IPS-NIHi7 (cell line): ENCODE data around the gene RFNG.

ENCODE experiments used
- DNase-seq: peaks from one replicate; pipeline ENCODE4 v3.0.0; 2012; ENCODE audit warnings: mixed read lengths; ENCODE audit errors: extremely low spot score

The RFNG gene

GRCh38 chr17:82051776-82052637 is at the start of gene RFNG, which contains the start of gene GPS1:
RFNG (minus strand) TSS chr17:82051811; CDS start chr17:82051766, 45 bp downstream.
GPS1 (plus strand) TSS chr17:82051898; CDS start chr17:82051932, 34 bp downstream.
- DNase-seq: peak; percentile 82

DNA sequence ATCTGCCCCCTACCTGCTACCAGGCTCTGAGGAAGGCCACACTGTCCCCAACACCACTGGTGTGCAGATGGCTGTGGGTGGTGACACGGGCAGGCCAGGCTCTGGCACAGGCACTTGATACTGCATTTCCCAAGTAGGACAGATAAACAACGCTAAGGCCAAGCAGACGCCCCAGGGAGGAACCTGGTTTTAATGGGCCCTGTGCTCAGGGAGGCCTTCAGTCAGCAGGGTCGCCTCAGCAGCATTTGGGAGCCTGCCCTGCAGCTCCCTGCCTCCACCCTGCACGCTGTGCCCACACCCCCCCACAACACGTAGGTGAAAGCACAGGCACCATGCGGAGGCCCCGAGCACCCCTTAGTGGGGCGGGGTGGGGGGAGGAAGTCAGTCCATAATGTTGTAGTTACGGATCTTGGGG is 49.7 kb upstream of the RFNG start:
- no peak for DNase-seq

- no peak for DNase-seq
Observed at GRCh38 chr17:82100502-82101298, 49.1 kb upstream of the RFNG start.

DNA sequence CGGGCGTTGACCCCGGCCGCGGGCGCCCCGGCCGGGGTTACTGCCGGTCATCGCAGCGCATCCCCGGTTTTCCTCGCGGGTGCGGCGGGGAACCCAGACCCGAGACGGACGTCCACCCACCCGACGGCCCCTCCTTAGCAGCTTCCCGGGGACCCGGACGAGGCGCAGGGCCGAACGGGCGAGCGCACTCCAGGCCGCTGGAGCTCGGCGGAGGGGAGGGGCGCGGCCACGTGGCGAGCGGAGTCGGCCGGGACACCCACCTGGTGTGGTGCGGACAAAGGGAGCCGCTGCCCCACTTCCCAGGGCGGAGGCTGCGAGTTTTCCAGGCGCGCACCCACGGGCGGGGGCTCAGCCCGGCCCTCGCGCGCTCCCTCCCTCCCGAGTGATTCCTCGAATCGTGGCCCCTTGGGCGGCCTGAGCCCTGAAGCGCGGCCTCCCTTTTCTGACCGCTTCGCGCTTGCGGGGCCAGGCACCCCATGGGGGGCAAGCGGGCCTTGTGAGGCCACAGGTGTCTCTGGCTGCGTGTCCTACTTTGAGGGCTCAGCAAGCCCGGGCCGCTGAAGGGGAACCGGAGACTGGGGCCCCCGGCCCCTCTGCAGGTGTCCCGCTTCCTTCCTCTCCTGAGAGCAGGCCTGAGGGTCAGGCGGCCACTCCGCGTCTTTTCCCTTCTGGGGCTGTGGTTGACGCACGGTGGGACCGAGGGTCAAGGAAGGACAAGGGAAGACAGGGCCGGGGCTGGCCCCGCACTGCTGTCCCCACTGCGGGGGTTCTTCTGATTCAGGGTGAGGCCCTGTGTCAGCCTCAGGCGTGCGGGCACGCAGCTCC is 47.5 kb upstream of the RFNG start:
- DNase-seq: no peak

- DNase-seq: peak; percentile 100
Observed at GRCh38 chr17:82098169-82098938, 46.7 kb upstream of the RFNG start, which contains the start of gene FASN. FASN (minus strand) TSS chr17:82098236; CDS start chr17:82096445, 1,791 bp downstream.

- DNase-seq: no peak
Observed at GRCh38 chr17:82097919-82098168, 46.2 kb upstream of the RFNG start.

DNA sequence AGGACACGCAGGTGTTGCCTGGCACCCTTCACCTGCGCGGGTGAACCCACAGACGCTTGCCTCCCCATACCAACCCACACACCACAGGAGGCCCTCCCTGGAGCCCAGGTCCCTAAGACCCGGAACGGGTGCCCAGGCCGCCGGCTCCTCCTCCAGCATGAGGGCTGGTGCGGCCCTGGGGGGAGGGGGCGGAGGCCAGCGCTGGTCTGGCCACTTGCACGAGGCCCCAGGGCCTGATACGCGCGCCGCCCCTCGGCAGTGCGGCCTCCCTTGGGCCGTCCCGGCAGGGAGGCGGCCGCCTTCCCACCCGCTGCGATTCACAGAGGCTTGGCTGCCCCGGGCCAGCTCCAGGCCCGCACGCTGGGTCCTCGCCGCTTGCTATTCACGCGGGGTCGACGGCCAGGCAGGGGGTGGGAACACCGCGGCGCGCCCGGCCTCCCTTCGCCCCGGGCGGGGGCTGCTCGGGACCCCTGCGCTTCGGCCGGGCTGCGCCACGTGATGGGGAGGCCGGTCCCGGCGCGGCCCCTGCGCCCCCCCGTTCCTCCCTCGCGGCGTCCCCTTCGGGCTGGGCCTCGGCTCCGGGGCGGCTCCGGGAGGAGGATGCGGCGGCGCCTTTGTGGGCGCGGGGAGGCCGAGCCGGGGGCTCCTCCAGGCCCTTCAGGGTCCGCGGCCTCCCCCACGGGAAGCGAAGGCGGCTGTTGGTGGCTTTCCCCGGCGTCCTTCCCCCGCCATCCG is 45.7 kb upstream of the RFNG start:
- peak; percentile 64 for DNase-seq

DNA sequence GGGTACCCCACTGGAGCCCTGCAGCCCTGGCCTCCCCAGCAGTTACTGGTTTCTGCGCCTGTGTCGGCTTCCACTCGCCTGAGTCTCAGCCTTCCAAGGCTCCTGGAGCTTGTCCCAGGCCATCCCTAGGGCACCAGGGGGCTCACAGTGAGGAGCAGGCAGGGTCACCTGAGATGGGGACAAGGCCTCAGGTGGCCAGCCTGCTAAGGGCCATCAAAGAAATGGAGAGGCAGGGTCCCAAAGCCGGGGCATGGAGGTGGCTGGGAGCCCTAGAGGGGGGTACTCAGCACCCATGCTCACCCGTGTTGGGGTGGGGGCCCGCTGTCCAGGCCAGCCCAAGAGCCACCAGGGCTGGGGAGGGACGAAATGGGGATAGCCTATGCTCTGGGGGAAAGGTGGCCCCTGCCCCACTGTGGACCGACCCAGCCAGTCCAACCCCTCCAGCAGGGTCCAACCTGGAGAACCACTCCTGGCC is 45.1 kb upstream of the RFNG start:
- DNase-seq: no peak

GRCh38 chr17:82095777-82096708 is 44.4 kb upstream of the RFNG start:
- no peak for DNase-seq

GRCh38 chr17:82094931-82095776 is 43.5 kb upstream of the RFNG start:
- no peak for DNase-seq

DNA sequence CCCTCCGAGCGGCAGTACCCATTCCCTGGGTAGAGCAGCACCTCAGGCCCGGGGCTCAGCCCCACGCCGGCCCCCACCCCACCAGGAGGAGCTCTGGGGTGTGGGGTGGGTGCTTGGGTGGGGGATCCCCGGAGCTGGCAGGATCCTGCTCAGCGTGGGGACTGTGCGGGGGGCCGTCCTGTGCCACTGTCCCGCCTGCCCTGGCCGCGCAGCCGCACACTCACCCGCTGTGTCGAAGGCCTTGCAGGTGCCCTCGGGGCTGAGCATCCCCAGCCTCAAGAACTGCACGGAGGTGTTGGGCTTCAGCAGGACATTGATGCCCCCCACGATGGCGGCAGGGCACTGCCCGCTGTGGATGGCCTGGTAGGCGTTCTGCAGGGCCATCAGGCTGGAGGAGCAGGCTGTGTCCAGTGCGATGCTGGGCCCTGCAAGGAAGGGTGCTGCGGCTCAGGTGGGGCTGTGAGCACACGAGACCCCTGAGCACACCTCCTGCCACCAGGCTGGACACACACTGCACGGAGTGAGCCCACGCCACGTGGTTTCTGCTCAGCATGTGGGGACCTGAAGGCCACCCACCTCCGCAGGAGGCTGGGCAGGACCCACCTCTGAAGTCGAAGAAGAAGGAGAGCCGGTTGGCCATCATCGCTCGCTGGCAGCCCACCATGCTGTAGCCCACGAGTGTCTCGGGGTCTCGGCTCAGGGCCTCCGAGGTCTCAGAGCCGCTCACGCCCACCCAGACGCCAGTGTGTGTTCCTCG is 41.6 kb upstream of the RFNG start:
- no peak for DNase-seq

- DNase-seq: no peak
Observed at GRCh38 chr17:82092628-82092994, 41.0 kb upstream of the RFNG start.

GRCh38 chr17:82092094-82092586 is 40.5 kb upstream of the RFNG start:
- DNase-seq: no peak

DNA sequence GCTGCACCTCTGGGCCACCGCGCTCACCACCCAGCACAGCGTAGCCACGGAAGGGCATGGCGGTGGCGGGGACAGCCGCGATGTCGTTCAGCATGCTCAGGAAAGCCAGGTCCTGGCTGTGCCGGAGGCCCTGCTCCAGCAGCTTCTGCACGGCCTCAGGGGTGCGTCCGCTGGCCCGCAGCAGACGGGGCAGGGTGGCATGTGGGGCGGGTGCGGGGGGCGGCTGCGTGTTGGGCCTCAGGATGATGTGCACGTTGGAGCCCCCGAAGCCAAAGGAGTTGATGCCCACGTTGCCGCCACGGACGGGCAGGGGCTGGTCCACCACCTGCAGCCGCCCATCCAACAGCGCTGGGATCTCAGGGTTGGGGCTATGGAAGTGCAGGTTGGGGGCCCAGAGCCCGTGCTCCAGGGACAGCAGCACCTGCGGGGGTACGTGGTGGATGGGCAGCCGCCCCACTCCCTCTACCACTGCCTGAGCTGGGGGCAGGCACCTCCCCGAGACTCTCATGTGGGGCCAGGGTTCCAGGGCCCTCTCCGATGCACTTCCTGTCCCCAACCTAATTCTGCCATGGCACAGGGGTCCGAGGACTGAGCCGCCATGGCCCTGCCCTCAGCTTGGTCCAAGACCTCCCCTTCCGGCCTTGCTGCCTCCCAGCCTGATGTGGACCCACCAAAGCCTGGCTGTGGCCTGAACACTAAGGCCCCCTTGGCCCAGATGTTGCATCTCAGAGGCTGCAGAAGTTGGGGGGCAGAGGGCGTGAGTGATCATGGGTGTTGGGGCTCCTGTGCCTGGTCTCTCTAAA is 39.9 kb upstream of the RFNG start:
- DNase-seq: no peak

DNA sequence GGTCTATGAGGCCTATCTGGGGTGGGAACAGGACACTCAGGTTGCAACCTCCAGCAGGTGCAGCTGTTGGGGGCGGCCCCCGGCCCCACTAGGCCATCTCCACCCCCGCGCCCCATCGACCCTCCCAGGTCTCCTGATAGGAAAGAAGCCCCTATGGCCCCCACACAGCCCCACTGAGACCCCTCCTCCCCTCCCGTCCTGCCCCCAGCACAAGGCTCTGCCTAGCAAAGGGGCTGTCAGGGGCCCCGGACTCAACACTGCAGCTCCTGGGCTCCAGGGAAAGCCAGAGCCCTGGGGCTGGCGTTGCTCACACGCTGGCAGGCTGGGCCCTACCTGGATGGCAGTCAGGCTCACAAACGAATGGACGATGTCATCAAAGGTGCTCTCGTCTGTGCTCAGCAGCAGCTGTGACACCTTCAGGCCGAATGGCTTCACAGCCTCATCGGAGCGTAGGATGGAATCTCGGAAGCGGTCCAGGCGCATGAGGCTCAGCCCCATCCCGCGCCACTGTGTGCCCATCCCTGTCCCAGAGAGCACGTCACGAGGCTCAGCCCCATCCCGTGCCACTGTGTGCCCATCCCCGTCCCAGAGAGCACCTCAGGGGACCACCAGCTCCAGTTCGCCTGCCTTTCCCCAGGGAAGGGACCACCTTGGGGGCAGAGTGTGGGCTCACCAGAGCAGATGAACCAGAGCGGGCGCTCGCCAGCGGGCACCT is 39.1 kb upstream of the RFNG start:
- DNase-seq: no peak
